ENCODE measurements around the gene VDAC2.

- no peak for TF ChIP-seq CTCF (IDR thresholded peaks at IDR 0.05)
- TF ChIP-seq POLR2A (IDR thresholded peaks at IDR 0.05), result no peak
These were observed 34.5 kb upstream of the VDAC2 start for GRCh38 chr10:75176046-75176445.
